Measurements from ENCODE around the gene IFFO2.

IFFO2 gene

GRCh38 chr1:18917071-18917799 is 39.2 kb downstream of the IFFO2 start:
- TF ChIP-seq, protein P1, sequence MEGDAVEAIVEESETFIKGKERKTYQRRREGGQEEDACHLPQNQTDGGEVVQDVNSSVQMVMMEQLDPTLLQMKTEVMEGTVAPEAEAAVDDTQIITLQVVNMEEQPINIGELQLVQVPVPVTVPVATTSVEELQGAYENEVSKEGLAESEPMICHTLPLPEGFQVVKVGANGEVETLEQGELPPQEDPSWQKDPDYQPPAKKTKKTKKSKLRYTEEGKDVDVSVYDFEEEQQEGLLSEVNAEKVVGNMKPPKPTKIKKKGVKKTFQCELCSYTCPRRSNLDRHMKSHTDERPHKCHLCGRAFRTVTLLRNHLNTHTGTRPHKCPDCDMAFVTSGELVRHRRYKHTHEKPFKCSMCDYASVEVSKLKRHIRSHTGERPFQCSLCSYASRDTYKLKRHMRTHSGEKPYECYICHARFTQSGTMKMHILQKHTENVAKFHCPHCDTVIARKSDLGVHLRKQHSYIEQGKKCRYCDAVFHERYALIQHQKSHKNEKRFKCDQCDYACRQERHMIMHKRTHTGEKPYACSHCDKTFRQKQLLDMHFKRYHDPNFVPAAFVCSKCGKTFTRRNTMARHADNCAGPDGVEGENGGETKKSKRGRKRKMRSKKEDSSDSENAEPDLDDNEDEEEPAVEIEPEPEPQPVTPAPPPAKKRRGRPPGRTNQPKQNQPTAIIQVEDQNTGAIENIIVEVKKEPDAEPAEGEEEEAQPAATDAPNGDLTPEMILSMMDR (IDR thresholded peaks at IDR 0.05; ENCODE audit: low read depth, low read length) = no peak
- no peak for DNase-seq (ENCODE audit: low read depth in 2 of 2)
- no peak overlapping the region for H3K4me3 ChIP-seq (replicated peaks in 1 of 2; ENCODE audit: low read depth in 2 of 2, low read length in 2 of 2)

DNA sequence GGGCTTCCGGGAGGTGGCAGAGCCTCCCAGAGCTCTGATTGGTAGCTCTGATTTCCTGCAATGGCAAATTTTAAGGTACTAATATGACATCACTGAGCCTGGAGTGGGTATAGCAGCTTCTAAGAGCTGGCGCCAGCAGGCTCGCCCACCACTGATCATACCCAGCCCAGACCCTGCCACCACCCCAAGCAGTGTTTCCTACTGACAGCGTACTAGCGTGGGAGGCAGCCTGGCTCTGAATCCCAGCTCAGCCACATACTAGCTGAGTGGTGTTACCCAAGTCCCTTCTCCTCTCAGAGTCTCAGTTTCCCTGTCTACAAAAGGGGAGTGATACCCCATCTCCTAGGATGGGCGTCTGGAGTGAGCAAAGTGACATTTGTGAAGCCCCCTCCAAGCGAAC is 41.1 kb downstream of the IFFO2 start:
- H3K4me3 ChIP-seq (replicated peaks in 1 of 2; ENCODE audit: low read depth in 2 of 2, low read length in 2 of 2) = no peak overlapping the region
- TF ChIP-seq, protein P1 (IDR thresholded peaks at IDR 0.05; ENCODE audit: low read depth, low read length) = no peak
- DNase-seq (ENCODE audit: low read depth in 2 of 2) = no peak

GRCh38 chr1:18913065-18913835 is 43.2 kb downstream of the IFFO2 start:
- no peak overlapping the region for H3K4me3 ChIP-seq (replicated peaks in 1 of 2; ENCODE audit: low read depth in 2 of 2, low read length in 2 of 2)
- TF ChIP-seq, protein P1 (IDR thresholded peaks at IDR 0.05; ENCODE audit: low read depth, low read length) = peak; percentile 100
- DNase-seq (ENCODE audit: low read depth in 2 of 2) = peak; percentile 85 to 87

DNA sequence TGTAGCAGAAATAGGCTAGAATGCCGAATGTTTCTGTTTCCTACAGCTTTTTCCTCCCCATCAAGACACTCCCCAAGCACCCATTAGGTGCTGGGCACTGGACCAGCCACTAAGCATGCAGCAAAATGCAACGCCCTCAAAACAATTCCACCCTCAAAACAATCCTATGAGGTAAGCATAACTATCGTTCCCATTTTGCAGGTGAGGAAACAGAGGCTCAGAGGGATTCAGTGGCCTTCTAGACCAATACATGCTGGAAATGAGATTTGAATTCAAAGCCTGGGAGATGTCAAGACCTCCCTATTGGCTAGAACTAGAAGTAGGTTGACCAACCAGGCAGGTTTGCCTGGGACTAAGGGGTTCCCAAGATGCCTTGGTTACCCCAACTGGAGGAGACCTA is 43.9 kb downstream of the IFFO2 start:
- H3K4me3 ChIP-seq (replicated peaks in 1 of 2; ENCODE audit: low read depth in 2 of 2, low read length in 2 of 2) = no peak overlapping the region
- DNase-seq (ENCODE audit: low read depth in 2 of 2) = no peak
- TF ChIP-seq, protein P1 (IDR thresholded peaks at IDR 0.05; ENCODE audit: low read depth, low read length) = no peak

- TF ChIP-seq, protein P1 (IDR thresholded peaks at IDR 0.05; ENCODE audit: low read depth, low read length) = no peak
- DNase-seq (ENCODE audit: low read depth in 2 of 2) = no peak
- H3K4me3 ChIP-seq (replicated peaks in 1 of 2; ENCODE audit: low read depth in 2 of 2, low read length in 2 of 2) = no peak overlapping the region
These were observed 47.3 kb downstream of the IFFO2 start for GRCh38 chr1:18908911-18909771.

GRCh38 chr1:18907917-18908845 is 48.3 kb downstream of the IFFO2 start:
- no peak for DNase-seq (ENCODE audit: low read depth in 2 of 2)
- H3K4me3 ChIP-seq (replicated peaks in 1 of 2; ENCODE audit: low read depth in 2 of 2, low read length in 2 of 2) = no peak overlapping the region
- TF ChIP-seq, protein P1 (IDR thresholded peaks at IDR 0.05; ENCODE audit: low read depth, low read length) = no peak
